Suprapubic skin (tissue), 4 donors: ENCODE measurements around the gene FMN1. TPM values are rescaled to one million over a fixed set of nuclear protein-coding genes. Genes with fewer than 3 reads are reported as not detected.

Experiments
- DNase-seq, 2 donors: peaks; one replicate each; pipeline ENCODE4 v3.0.0-alpha.2; 2019; ENCODE audit warnings: low spot score in 2 of 2
- H3K27ac ChIP-seq: fragments of 200-600 bp; sonication (generic); one replicate; pipeline ENCODE4 v1.5.1; 2019
- H3K27me3 ChIP-seq: fragments of 200-600 bp; sonication (generic); one replicate; pipeline ENCODE4 v1.5.1; 2019
- H3K36me3 ChIP-seq: fragments of 200-600 bp; sonication (generic); one replicate; pipeline ENCODE4 v1.5.1; 2019
- H3K4me1 ChIP-seq: fragments of 200-600 bp; sonication (generic); one replicate; pipeline ENCODE4 v1.5.1; 2019
- H3K4me3 ChIP-seq: fragments of 200-600 bp; sonication (generic); one replicate; pipeline ENCODE4 v1.5.1; 2019; ENCODE audit warnings: mild to moderate bottlenecking
- H3K9me3 ChIP-seq: fragments of 200-600 bp; sonication (generic); one replicate; pipeline ENCODE4 v1.5.1; 2019
- CTCF ChIP-seq, 2 donors: fragments of 200-600 bp in 1 of 2; fragments of 450-650 bp in 1 of 2; sonication (generic) in 1 of 2; IDR thresholded peaks; one replicate each; pipeline ENCODE4 v1.5.1; 2016 to 2019; ENCODE audit warnings: antibody characterized with exemption in 2 of 2, mild to moderate bottlenecking in 1 of 2, moderate library complexity in 1 of 2
- EP300 ChIP-seq: sonication (generic); formaldehyde crosslinking; IDR thresholded peaks from one replicate; pipeline ENCODE4 v1.6.1; 2017; ENCODE audit warnings: antibody characterized with exemption
- POLR2A ChIP-seq, 2 donors: fragments of 450-650 bp; IDR thresholded peaks; one replicate each; pipeline ENCODE4 v1.6.1; 2017; ENCODE audit warnings: antibody characterized with exemption in 2 of 2, mild to moderate bottlenecking in 2 of 2, moderate library complexity in 2 of 2
- POLR2AphosphoS5 ChIP-seq, 3 donors: sonication (generic); formaldehyde crosslinking; IDR thresholded peaks; one replicate each; pipeline ENCODE4 v1.6.1; 2017; ENCODE audit warnings: antibody characterized with exemption in 3 of 3
- WGBS: methylation state at CpG from one replicate; pipeline ENCODE4 v1.1.5; 2018; 5-methylcytosine and 5-hydroxymethylcytosine counted together
- total RNA-seq, 4 donors: library from RNA; depleted of rRNA; stranded (reverse); fragments of >200 nt; gene quantifications; one replicate each; pipeline ENCODE4 v1.1.0, GENCODE V29; 2016

FMN1 gene
- total RNA-seq, 4 donors from 2014 or later: 19.8 to 47.3 (median 33.1) TPM

GRCh38 chr15:32833379-32833821, 361.1 kb downstream of the FMN1 start:
- TF ChIP-seq POLR2A (IDR thresholded peaks at IDR 0.05) (no peak), CTCF (IDR thresholded peaks at IDR 0.05) (no peak), EP300 (no peak), POLR2AphosphoS5 (IDR thresholded peaks at IDR 0.05) (no peak)
- Histone ChIP-seq H3K4me1 (no peaks in the 10 kb centered on the region), H3K9me3 (no peaks in the 10 kb centered on the region), H3K27me3 (no peaks in the 10 kb centered on the region), H3K36me3 (no peaks in the 10 kb centered on the region), H3K27ac (no peak overlapping the region), H3K4me3 (no peak overlapping the region)
- 70% methylated on average over 1 of the region's 1 CpG for WGBS
- no peak for DNase-seq

- H3K4me1 ChIP-seq: no peaks in the 10 kb centered on the region
- no peaks in the 10 kb centered on the region for H3K36me3 ChIP-seq
- DNase-seq: no peak
- WGBS: 44% methylated on average over 1 of the region's 1 CpG
- H3K27me3 ChIP-seq: no peaks in the 10 kb centered on the region
- H3K9me3 ChIP-seq: no peaks in the 10 kb centered on the region
- TF ChIP-seq POLR2AphosphoS5 (IDR thresholded peaks at IDR 0.05) (no peak), POLR2A (IDR thresholded peaks at IDR 0.05) (no peak), EP300 (no peak), CTCF (IDR thresholded peaks at IDR 0.05) (no peak)
- H3K4me3 ChIP-seq: no peak overlapping the region
- no peak overlapping the region for H3K27ac ChIP-seq
Observed at GRCh38 chr15:32831485-32831884, 363.0 kb downstream of the FMN1 start.

GRCh38 chr15:32830241-32830640, 364.3 kb downstream of the FMN1 start:
- no peak overlapping the region for H3K4me3 ChIP-seq
- no peaks in the 10 kb centered on the region for H3K36me3 ChIP-seq
- no peaks in the 10 kb centered on the region for H3K4me1 ChIP-seq
- DNase-seq: no peak
- no peaks in the 10 kb centered on the region for H3K9me3 ChIP-seq
- 93% methylated on average over 1 of the region's 1 CpG for WGBS
- TF ChIP-seq POLR2AphosphoS5 (IDR thresholded peaks at IDR 0.05) (no peak), CTCF (IDR thresholded peaks at IDR 0.05) (no peak)
- H3K27ac ChIP-seq: no peak overlapping the region
- no peaks in the 10 kb centered on the region for H3K27me3 ChIP-seq

- Histone ChIP-seq H3K4me3 (no peak overlapping the region), H3K9me3 (no peaks in the 10 kb centered on the region), H3K27me3 (no peaks in the 10 kb centered on the region), H3K4me1 (no peaks in the 10 kb centered on the region), H3K27ac (no peak overlapping the region), H3K36me3 (no peaks in the 10 kb centered on the region)
- DNase-seq: no peak
- TF ChIP-seq CTCF (IDR thresholded peaks at IDR 0.05): no peak
- TF ChIP-seq EP300: no peak
- 94% methylated on average over 2 of the region's 2 CpGs for WGBS
Observed at GRCh38 chr15:32829436-32829835, 365.1 kb downstream of the FMN1 start.

GRCh38 chr15:32828507-32829186, 365.9 kb downstream of the FMN1 start:
- 71% methylated on average over 6 of the region's 6 CpGs for WGBS
- H3K4me1 ChIP-seq: no peaks in the 10 kb centered on the region

More at GRCh38 chr15:32828507-32829186, 365.9 kb downstream of the FMN1 start:
- H3K27me3 ChIP-seq: no peaks in the 10 kb centered on the region
- no peak overlapping the region for H3K4me3 ChIP-seq
- no peaks in the 10 kb centered on the region for H3K9me3 ChIP-seq
- no peak overlapping the region for H3K27ac ChIP-seq
- TF ChIP-seq CTCF (IDR thresholded peaks at IDR 0.05) (no peak), POLR2AphosphoS5 (IDR thresholded peaks at IDR 0.05) (no peak), POLR2A (IDR thresholded peaks at IDR 0.05) (no peak), EP300 (no peak)
- H3K36me3 ChIP-seq: no peaks in the 10 kb centered on the region
- DNase-seq: no peak
